ENCODE data around the gene RDX. TPM values are rescaled to one million over a fixed set of nuclear protein-coding genes. Genes with fewer than 3 reads are reported as not detected.
A peak's percentile ranks its signal among the peaks of the same experiment; 100 is the strongest.
"Not testable (repeated sequence)": the region's sequence is repeated elsewhere in the genome, so short reads cannot be mapped to it uniquely, and the experiment has no call there.

RDX gene
- total and polyA plus RNA-seq, 4 experiments from 2014 or later: 14.3 to 26.5 (median 20.5) TPM

DNA sequence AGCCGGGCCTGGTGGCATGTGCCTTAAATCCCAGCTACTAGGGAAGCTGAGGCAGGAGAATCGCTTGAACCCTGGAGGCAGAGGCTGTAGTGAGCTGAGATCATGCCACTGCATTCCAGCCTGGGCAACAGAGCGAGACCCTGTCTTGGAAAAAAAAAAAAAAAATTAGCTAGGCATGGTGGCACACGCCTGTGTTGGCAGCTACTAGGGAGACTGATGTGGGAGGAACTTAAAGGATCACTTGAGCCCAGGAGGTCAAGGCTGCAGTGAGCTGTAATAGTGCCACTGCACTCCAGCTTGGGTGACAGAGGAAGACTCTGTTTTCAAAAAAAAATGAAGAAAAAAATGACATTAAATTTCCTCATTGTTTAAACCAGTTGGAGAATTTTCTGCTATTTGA lies 4.3 kb downstream of the RDX start:
- H3K36me3 Mint-ChIP-seq; H3K9me3 Mint-ChIP-seq; H3K9me3 ChIP-seq (ENCODE audit: control insufficient read depth in 1 of 2, low read length in 2 of 2); POLR2A ChIA-PET (ENCODE audit: partially characterized antibody); H3K27ac ChIP-seq (ENCODE audit: low read depth, low read length); H3K27me3 ChIP-seq (ENCODE audit: insufficient read depth, low read length); H3K27me3 Mint-ChIP-seq; H3K27ac Mint-ChIP-seq; H3K4me3 ChIP-seq (ENCODE audit: low read length in 2 of 2); H3K36me3 ChIP-seq (ENCODE audit: insufficient read depth, low read length); intact Hi-C loops (cut with micrococcal nuclease); DNase-seq: not testable (repeated sequence)
- Mint-ChIP-seq H3K4me1 (peaks cover 24 to 57% (median 40%) of the 10 kb centered on the region in 4 donors), H3K4me3 (peak overlapping the region in 1 of 8 donors; percentile 46)
- peaks cover 51% of the 10 kb centered on the region for H3K4me1 ChIP-seq (ENCODE audit: insufficient read depth, low read length)
- CTCF ChIA-PET (ENCODE audit: partially characterized antibody): interaction anchor here (2.1 kb wide), 1 partner anchor 143 kb away, joined by 8 read pairs; no protein-coding TSS in a partner anchor

DNA sequence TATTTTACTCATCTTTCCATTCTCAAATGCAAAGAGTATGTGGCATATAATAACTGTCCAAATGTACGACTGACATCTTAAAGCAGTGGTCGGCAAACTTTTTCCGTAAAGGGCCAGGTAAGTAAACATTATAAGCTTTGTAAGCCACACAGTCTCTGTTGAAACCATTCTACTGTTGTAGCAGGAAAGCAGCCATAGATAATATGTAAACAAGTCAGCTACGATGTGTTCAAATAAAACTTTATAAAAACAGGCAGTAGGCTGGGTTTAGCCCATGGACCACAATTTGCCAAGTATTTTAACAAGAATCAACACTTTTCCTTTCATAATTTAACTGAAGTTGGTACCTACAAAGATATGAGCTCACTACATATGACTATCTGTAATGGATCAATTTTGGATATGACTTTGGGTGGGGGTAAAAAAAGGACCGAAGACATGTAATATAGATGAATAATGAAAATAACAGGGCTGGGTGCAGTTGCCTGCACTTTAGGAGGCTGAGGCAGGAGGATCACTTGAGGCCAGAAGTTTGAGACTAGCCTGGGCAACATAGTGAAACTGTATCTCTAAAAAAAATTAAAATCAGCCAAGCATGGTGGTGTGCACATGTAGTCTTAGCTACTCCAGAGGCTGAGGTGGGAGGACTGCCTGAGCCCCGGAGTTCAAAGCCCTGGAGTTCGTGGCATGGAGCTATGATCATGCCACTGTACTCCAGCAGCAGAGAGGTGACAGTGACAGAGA lies 5.7 kb downstream of the RDX start:
- Mint-ChIP-seq H3K4me1 (peaks cover 25 to 58% (median 46%) of the 10 kb centered on the region in 4 donors), H3K4me3 (peak overlapping the region in 3 of 8 donors; percentile 15 to 47 (median 42)), H3K36me3 (no peaks in the 10 kb centered on the region), H3K27me3 (no peaks in the 10 kb centered on the region), H3K27ac (peak overlapping the region in 2 of 7 donors; percentile 38 to 57), H3K9me3 (no peaks in the 10 kb centered on the region)
- Histone ChIP-seq H3K4me1 (ENCODE audit: insufficient read depth, low read length) (peaks cover 48% of the 10 kb centered on the region), H3K4me3 (ENCODE audit: low read length in 2 of 2) (no peak overlapping the region), H3K27me3 (ENCODE audit: insufficient read depth, low read length) (no peaks in the 10 kb centered on the region), H3K36me3 (ENCODE audit: insufficient read depth, low read length) (no peaks in the 10 kb centered on the region), H3K9me3 (ENCODE audit: control insufficient read depth in 1 of 2, low read length in 2 of 2) (no peaks in the 10 kb centered on the region), H3K27ac (ENCODE audit: low read depth, low read length) (no peak overlapping the region)
- ChIA-PET CTCF (ENCODE audit: partially characterized antibody) (interaction anchor here (0.9 to 1.1 kb wide), 2 partner anchors 87 to 90 kb away, joined by 3 read pairs; no protein-coding TSS in a partner anchor), POLR2A (ENCODE audit: partially characterized antibody) (no interaction called here)
- DNase-seq: no peak
- intact Hi-C loops (cut with micrococcal nuclease): no loop called here

DNA sequence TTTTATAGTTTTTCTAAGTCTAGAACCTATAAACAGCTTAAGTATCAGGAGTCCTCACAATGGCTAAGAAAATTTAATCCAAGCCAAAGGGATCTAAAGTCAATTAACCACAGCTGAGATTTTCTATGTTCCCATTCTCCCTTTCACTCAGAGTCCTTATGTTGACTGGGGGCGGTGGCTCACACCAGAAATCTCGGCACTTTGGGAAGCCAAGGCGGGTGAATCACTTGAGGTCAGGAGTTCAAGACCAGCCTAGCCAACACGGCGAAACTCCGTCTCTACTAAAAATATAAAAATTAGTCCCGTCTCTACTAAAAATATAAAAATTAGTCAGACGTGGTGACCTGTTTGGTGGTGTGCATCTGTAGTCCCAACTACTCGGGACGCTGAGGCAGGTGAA lies 6.9 kb downstream of the RDX start:
- H3K36me3 Mint-ChIP-seq: no peaks in the 10 kb centered on the region
- POLR2A ChIA-PET (ENCODE audit: partially characterized antibody): no interaction called here
- H3K27me3 ChIP-seq (ENCODE audit: insufficient read depth, low read length): no peaks in the 10 kb centered on the region
- H3K27ac Mint-ChIP-seq: no peak overlapping the region
- DNase-seq: no peak
- no peak overlapping the region for H3K27ac ChIP-seq (ENCODE audit: low read depth, low read length)
- no peaks in the 10 kb centered on the region for H3K27me3 Mint-ChIP-seq
- H3K4me1 ChIP-seq (ENCODE audit: insufficient read depth, low read length): peaks cover 38% of the 10 kb centered on the region
- no peaks in the 10 kb centered on the region for H3K9me3 ChIP-seq (ENCODE audit: control insufficient read depth in 1 of 2, low read length in 2 of 2)
- no peaks in the 10 kb centered on the region for H3K36me3 ChIP-seq (ENCODE audit: insufficient read depth, low read length)
- H3K4me1 Mint-ChIP-seq: peaks cover 22 to 48% (median 37%) of the 10 kb centered on the region in 4 donors
- CTCF ChIA-PET (ENCODE audit: partially characterized antibody): interaction anchor here (0.7 to 1.1 kb wide), 2 partner anchors 12 to 88 kb away, joined by 3 read pairs; no protein-coding TSS in a partner anchor
- H3K4me3 Mint-ChIP-seq: no peak overlapping the region
- no peaks in the 10 kb centered on the region for H3K9me3 Mint-ChIP-seq
- no peak overlapping the region for H3K4me3 ChIP-seq (ENCODE audit: low read length in 2 of 2)
- intact Hi-C loops (cut with micrococcal nuclease): no loop called here

DNA sequence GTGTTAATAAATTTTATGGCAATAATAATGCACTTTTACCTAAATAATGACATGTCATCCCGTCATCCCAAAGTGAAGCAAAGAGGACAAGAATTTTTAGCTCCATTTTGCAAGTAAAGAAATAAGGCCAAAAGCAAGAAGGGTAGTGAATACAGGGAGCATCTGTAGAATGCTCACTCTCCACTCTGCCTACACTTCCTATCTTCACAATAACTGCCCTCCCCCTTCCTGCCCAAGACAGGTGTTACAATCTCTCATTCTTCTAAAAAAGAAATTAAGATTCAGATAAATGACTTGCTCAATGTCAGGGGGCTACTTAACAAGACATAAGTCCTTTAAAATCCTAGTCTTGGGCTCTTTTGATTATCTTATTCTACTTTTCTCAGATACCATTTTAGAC lies 8.9 kb downstream of the RDX start:
- no peaks in the 10 kb centered on the region for H3K36me3 ChIP-seq (ENCODE audit: insufficient read depth, low read length)
- H3K4me3 ChIP-seq (ENCODE audit: low read length in 2 of 2): no peak overlapping the region
- H3K4me1 Mint-ChIP-seq: peaks cover 16 to 35% (median 30%) of the 10 kb centered on the region in 4 donors
- ChIA-PET CTCF (ENCODE audit: partially characterized antibody) (interaction anchor here (1.0 to 1.5 kb wide), 3 partner anchors 19 to 86 kb away, joined by 3 to 5 read pairs (median 3); no protein-coding TSS in a partner anchor), POLR2A (ENCODE audit: partially characterized antibody) (no interaction called here)
- no peak for DNase-seq
- H3K36me3 Mint-ChIP-seq: peaks cover 0 to under 1% of the 10 kb centered on the region in 2 donors
- H3K4me3 Mint-ChIP-seq: peak overlapping the region in 1 of 8 donors; percentile 29
- H3K4me1 ChIP-seq (ENCODE audit: insufficient read depth, low read length): peaks cover 19% of the 10 kb centered on the region
- no peaks in the 10 kb centered on the region for H3K9me3 Mint-ChIP-seq
- H3K27me3 Mint-ChIP-seq: no peaks in the 10 kb centered on the region
- H3K27me3 ChIP-seq (ENCODE audit: insufficient read depth, low read length): no peaks in the 10 kb centered on the region
- H3K27ac ChIP-seq (ENCODE audit: low read depth, low read length): no peak overlapping the region
- intact Hi-C loops (cut with micrococcal nuclease): no loop called here
- peak overlapping the region in 2 of 7 donors; percentile 16 to 30 for H3K27ac Mint-ChIP-seq
- no peaks in the 10 kb centered on the region for H3K9me3 ChIP-seq (ENCODE audit: control insufficient read depth in 1 of 2, low read length in 2 of 2)

DNA sequence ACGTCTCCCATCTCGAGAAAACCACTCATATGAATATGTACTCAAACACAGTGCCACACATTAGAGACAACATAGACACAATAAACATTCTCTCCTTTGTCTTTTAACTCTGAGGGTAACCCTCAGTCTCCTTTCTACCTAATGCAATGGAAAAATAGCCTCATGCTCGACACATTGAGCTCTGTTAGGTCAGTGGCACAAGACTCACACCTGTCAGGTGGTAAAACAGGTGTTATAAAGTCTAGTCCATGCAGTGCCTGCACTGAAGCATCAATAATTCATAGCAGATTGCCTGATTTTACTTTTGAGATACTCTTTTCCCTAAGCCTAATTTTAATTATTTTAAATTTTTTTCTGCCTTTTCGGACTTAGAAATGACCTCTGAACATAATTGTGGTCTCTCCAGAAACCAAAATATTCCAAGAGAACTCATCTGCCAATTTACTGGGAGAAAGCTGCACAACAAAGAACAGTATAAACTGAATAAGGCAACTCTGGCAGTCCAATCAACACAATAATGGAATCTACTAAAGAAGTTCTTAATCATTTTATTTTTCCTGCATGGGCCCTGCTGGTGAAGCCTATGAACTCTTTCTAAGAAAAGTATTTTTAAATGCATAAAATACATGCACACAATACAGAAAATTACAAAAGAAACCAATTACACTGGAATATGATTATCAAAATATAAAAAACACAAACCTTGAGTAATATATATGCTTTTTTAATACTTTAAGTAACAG lies 9.9 kb downstream of the RDX start:
- H3K4me1 ChIP-seq (ENCODE audit: insufficient read depth, low read length): peaks cover 14% of the 10 kb centered on the region
- H3K36me3 ChIP-seq (ENCODE audit: insufficient read depth, low read length): no peaks in the 10 kb centered on the region
- H3K27ac ChIP-seq (ENCODE audit: low read depth, low read length): no peak overlapping the region
- H3K4me3 ChIP-seq (ENCODE audit: low read length in 2 of 2): no peak overlapping the region
- Mint-ChIP-seq H3K27me3 (no peaks in the 10 kb centered on the region), H3K4me1 (peaks cover 18 to 31% (median 30%) of the 10 kb centered on the region in 4 donors), H3K4me3 (peak overlapping the region in 1 of 8 donors; percentile 35), H3K36me3 (peaks cover 0 to 3% of the 10 kb centered on the region in 2 donors), H3K9me3 (no peaks in the 10 kb centered on the region), H3K27ac (no peak overlapping the region)
- intact Hi-C loops (cut with micrococcal nuclease): no loop called here
- ChIA-PET POLR2A (ENCODE audit: partially characterized antibody) (no interaction called here), CTCF (ENCODE audit: partially characterized antibody) (no interaction called here)
- H3K27me3 ChIP-seq (ENCODE audit: insufficient read depth, low read length): no peaks in the 10 kb centered on the region
- DNase-seq: no peak
- H3K9me3 ChIP-seq (ENCODE audit: control insufficient read depth in 1 of 2, low read length in 2 of 2): no peaks in the 10 kb centered on the region

DNA sequence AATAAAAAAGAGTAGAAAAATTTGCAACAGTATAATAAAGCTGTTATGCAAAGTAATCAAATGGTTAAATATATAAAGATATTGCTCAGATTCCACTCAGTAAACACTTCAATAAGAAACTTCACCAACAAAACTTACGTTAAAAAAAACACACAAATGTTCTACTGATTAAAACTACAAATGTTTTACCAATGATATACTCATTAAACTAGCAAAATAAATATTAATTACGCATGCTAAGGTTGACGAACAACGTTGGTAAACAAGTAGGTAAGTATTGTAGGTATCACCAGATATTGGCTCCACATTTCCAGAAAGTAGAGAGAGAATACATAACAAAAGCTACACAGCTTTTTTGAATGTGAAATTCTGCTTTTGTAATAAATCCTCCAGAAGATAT lies 12.6 kb downstream of the RDX start:
- peaks cover 14% of the 10 kb centered on the region for H3K4me1 ChIP-seq (ENCODE audit: insufficient read depth, low read length)
- ChIA-PET CTCF (ENCODE audit: partially characterized antibody) (no interaction called here), POLR2A (ENCODE audit: partially characterized antibody) (no interaction called here)
- H3K27ac ChIP-seq (ENCODE audit: low read depth, low read length): no peak overlapping the region
- Mint-ChIP-seq H3K27me3 (no peaks in the 10 kb centered on the region), H3K9me3 (no peaks in the 10 kb centered on the region), H3K27ac (no peak overlapping the region), H3K4me3 (no peak overlapping the region), H3K4me1 (peaks cover 17 to 27% (median 20%) of the 10 kb centered on the region in 4 donors), H3K36me3 (peaks cover 3 to 5% of the 10 kb centered on the region in 2 donors)
- intact Hi-C loops (cut with micrococcal nuclease): no loop called here
- no peak for DNase-seq
- no peaks in the 10 kb centered on the region for H3K27me3 ChIP-seq (ENCODE audit: insufficient read depth, low read length)
- no peaks in the 10 kb centered on the region for H3K9me3 ChIP-seq (ENCODE audit: control insufficient read depth in 1 of 2, low read length in 2 of 2)
- H3K36me3 ChIP-seq (ENCODE audit: insufficient read depth, low read length): peaks cover 6% of the 10 kb centered on the region
- H3K4me3 ChIP-seq (ENCODE audit: low read length in 2 of 2): no peak overlapping the region

DNA sequence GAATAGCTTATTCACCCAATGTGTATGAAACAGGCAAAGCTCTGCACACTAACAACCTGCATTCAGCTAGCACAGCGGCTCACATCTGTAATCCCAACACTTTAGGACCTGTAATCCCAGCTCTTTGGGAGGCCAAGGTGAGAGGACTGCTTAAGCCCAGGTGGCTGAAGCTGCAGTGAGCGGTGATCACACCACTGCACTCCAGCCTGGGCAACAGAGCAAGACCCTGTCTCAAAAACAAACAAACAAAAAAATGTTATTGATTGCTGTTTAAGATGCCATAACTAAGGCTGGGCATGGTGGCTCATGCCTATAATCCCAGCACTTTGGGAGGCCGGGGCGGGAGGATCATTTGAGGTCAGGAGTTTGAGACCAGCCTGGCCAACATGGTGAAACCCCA lies 15.8 kb downstream of the RDX start:
- H3K36me3 ChIP-seq (ENCODE audit: insufficient read depth, low read length); H3K4me3 Mint-ChIP-seq; H3K9me3 Mint-ChIP-seq; H3K27ac ChIP-seq (ENCODE audit: low read depth, low read length); H3K9me3 ChIP-seq (ENCODE audit: control insufficient read depth in 1 of 2, low read length in 2 of 2); POLR2A ChIA-PET (ENCODE audit: partially characterized antibody); H3K4me1 ChIP-seq (ENCODE audit: insufficient read depth, low read length); H3K4me3 ChIP-seq (ENCODE audit: low read length in 2 of 2); DNase-seq; H3K27ac Mint-ChIP-seq; intact Hi-C loops (cut with micrococcal nuclease); H3K27me3 ChIP-seq (ENCODE audit: insufficient read depth, low read length); H3K27me3 Mint-ChIP-seq: not testable (repeated sequence)
- CTCF ChIA-PET (ENCODE audit: partially characterized antibody): interaction anchor here (1.5 kb wide), 1 partner anchor 49 kb away, joined by 4 read pairs; no protein-coding TSS in a partner anchor
- Mint-ChIP-seq H3K4me1 (peaks cover 0 to 11% (median 5%) of the 10 kb centered on the region in 4 donors), H3K36me3 (peaks cover 8 to 19% of the 10 kb centered on the region in 2 donors)
